ENCODE measurements around the gene METTL25B.

Gene METTL25B

GRCh38 chr1:156772728-156773497 lies 44.6 kb downstream of the METTL25B start:
- Histone ChIP-seq H3K9ac (ENCODE audit: low read depth, low read length) (no peak overlapping the region), H3K4me1 (ENCODE audit: insufficient read depth, low read length) (peaks cover 4% of the 10 kb centered on the region), H3K36me3 (ENCODE audit: insufficient read depth, low read length) (peaks cover 5% of the 10 kb centered on the region; the same call in 1 of the 2 replicates), H3K9me3 (ENCODE audit: control insufficient read depth, insufficient read depth, low read length) (no peaks in the 10 kb centered on the region)

- Histone ChIP-seq H3K36me3 (ENCODE audit: insufficient read depth, low read length) (peaks cover 5% of the 10 kb centered on the region; the same call in 1 of the 2 replicates), H3K4me1 (ENCODE audit: insufficient read depth, low read length) (peaks cover 4% of the 10 kb centered on the region), H3K9me3 (ENCODE audit: control insufficient read depth, insufficient read depth, low read length) (no peaks in the 10 kb centered on the region), H3K9ac (ENCODE audit: low read depth, low read length) (no peak overlapping the region)
Observed at GRCh38 chr1:156773607-156774006, 45.3 kb downstream of the METTL25B start.

DNA sequence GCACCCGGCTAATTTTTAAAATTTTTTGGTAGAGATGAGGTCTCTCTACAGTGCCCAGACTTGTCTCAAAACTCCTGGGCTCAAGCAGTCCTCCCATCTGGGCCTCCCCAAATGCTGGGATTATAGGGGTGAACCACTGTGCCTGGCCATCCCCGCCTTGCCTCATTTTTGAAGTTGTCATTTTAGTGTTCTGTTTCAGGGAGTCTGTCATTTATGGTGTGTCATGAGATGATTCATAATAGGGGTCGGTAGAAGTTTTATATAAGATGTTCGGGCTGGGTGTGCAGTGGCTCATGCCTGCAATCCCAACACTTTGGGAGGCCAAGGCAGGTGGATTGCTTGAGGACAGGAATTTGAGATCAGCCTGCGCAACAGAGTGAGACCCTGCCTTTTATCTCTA lies 47.5 kb downstream of the METTL25B start:
- H3K9ac ChIP-seq (ENCODE audit: low read depth, low read length), result no peak overlapping the region
- H3K9me3 ChIP-seq (ENCODE audit: control insufficient read depth, insufficient read depth, low read length), result no peaks in the 10 kb centered on the region
- H3K36me3 ChIP-seq (ENCODE audit: insufficient read depth, low read length), result no peaks in the 10 kb centered on the region
- H3K4me1 ChIP-seq (ENCODE audit: insufficient read depth, low read length), result no peaks in the 10 kb centered on the region

DNA sequence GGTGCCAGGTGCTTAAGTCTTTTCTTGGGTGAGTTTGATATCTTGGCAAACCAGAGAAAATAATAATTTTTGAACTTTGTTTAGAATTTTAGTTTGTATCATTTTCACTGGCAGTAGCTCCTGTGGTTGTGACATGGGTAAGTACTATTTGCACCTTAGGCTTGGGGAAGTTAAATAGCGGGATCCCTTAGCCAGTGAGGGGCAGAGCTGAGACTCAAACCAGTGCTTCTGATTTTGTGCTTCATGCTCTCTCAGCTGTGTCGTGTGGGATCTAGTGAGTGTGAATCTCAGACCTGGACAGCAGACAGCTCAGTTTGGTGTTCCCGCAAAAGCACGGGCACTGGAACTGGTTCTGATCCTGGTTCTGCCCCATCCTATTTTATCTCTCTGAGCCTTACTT lies 48.7 kb downstream of the METTL25B start:
- Histone ChIP-seq H3K9me3 (ENCODE audit: control insufficient read depth, insufficient read depth, low read length) (no peaks in the 10 kb centered on the region), H3K4me1 (ENCODE audit: insufficient read depth, low read length) (no peaks in the 10 kb centered on the region), H3K9ac (ENCODE audit: low read depth, low read length) (no peak overlapping the region), H3K36me3 (ENCODE audit: insufficient read depth, low read length) (no peaks in the 10 kb centered on the region)

DNA sequence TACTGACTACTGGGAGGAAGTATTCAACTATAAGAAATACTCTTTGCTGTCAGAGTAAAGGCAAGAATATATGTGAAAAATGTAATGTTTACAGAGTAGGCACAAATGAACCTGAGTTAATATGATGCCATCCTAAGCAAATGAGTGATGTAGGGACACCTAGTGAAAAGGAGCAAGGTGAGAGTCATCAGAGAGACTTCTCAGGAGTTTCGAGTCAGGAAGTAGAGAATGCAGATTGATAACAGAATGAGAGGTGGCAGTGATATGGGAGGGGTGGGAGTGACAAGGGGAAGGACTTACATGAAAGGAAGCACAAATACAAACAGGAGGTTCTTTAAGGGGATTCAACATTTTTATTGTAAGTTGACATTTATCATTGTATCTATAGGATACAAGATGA lies 49.3 kb downstream of the METTL25B start:
- H3K36me3 ChIP-seq (ENCODE audit: insufficient read depth, low read length), result 0 out of 2 replicates have a peak, but pooled peaks cover 3% of the 10 kb centered on the region
- H3K9me3 ChIP-seq (ENCODE audit: control insufficient read depth, insufficient read depth, low read length), result no peaks in the 10 kb centered on the region
- no peaks in the 10 kb centered on the region for H3K4me1 ChIP-seq (ENCODE audit: insufficient read depth, low read length)
- no peak overlapping the region for H3K9ac ChIP-seq (ENCODE audit: low read depth, low read length)

DNA sequence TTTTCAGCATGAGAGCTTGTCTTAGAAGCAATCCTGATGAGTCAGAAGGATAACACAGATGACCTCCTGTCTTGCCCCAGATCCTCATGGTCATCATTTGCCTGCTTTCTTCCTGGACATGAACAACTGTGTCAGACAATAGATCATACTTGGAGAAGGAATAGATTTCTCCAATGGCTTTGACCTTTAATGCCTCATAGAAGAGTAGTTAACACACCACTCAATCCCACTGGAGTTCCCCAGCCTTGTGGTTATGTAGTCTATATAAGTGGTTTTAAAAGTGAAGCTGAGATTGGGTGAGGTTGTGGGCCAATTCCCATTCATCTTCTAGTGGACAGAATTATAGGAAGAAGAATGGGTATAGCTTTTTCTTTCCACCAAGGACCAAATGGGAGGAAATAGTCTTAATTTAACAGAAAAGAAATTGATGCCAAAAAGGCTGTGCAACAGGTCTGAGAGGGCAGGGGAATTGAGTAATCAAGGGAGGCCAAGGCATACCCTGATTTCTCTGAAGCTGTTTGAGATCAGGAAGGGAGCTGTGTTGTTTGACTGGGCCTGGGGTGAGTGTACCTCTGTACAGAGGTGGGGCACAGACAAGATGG lies 53.4 kb downstream of the METTL25B start:
- Histone ChIP-seq H3K9me3 (ENCODE audit: control insufficient read depth, insufficient read depth, low read length) (no peaks in the 10 kb centered on the region), H3K36me3 (ENCODE audit: insufficient read depth, low read length) (peaks cover 13% of the 10 kb centered on the region; the same call in 1 of the 2 replicates), H3K9ac (ENCODE audit: low read depth, low read length) (no peak overlapping the region), H3K4me1 (ENCODE audit: insufficient read depth, low read length) (no peaks in the 10 kb centered on the region)

DNA sequence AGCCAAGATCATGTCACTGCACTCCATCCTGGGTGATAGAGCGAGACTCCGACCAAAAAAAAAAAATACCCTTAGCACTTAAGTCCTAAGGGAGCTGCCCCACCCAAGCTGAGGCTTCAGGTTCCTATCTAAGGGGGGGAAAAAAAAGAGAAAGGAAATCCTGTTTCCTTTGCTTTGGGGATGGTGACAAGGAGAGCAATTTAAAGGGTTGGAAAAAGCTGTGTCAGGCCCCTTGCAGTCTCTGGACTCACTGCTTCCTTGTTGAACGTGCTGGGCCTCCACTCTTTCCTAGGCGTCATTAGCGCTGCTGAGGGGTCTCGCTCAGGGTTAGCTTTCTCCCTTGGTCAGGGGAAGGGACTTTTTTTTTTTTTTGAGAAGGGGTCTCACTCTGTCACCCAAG lies 57.2 kb downstream of the METTL25B start:
- peaks cover 16% of the 10 kb centered on the region for H3K36me3 ChIP-seq (ENCODE audit: insufficient read depth, low read length)

More for the DNA sequence above, 57.2 kb downstream of the METTL25B start:
- H3K4me1 ChIP-seq (ENCODE audit: insufficient read depth, low read length), result no peaks in the 10 kb centered on the region
- no peaks in the 10 kb centered on the region for H3K9me3 ChIP-seq (ENCODE audit: control insufficient read depth, insufficient read depth, low read length)
- H3K9ac ChIP-seq (ENCODE audit: low read depth, low read length), result no peak overlapping the region

All from ES-I3 (cell line).